ENCODE results near the gene ANKRD11.

ANKRD11 gene

DNA sequence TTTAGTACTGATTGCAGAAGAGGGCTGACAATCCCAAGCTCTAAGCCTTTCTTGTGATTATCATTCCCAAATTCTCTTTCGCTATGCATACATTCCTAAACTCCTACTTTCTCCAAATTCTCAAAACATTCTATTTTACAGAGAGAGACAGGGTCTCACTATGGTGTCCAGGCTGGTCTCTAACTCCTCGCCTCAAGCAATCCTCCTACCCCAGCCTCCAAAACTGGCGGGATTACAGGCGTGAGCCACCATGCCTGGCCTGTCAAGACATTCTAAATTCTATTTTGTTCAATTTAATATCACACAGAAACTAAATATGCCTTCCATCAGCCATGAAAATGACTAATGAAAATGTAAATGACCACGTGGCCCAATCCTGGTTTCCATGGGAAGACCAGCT lies 39.8 kb downstream of the ANKRD11 start:
- Histone ChIP-seq H3K9ac (ENCODE audit: low read depth, low read length, poor library complexity, severe bottlenecking) (no peak overlapping the region), H3K4me1 (ENCODE audit: insufficient read depth, low read length, poor library complexity, severe bottlenecking) (peaks cover 8% of the 10 kb centered on the region), H4K20me1 (ENCODE audit: insufficient read depth, low read length, poor library complexity, severe bottlenecking) (peaks cover 76% of the 10 kb centered on the region), H3K4me2 (ENCODE audit: low read depth, low read length, poor library complexity, severe bottlenecking) (no peak overlapping the region), H3K9me3 (ENCODE audit: insufficient read depth, low read depth, low read length) (no peaks in the 10 kb centered on the region), H3K4me3 (ENCODE audit: low read length, poor library complexity, severe bottlenecking) (no peak overlapping the region), H3K27me3 (ENCODE audit: insufficient read depth, low read length, poor library complexity, severe bottlenecking) (no peaks in the 10 kb centered on the region), H3K9me2 (replicated peaks; ENCODE audit: low read depth, low read length) (no peaks in the 10 kb centered on the region), H3K36me3 (ENCODE audit: insufficient read depth, low read length) (no peaks in the 10 kb centered on the region), H2AFZ (ENCODE audit: low read length) (no peak overlapping the region), H3F3A (ENCODE audit: low read depth) (no peaks in the 10 kb centered on the region), H3K79me2 (ENCODE audit: insufficient read depth, low read length) (peaks cover 94% of the 10 kb centered on the region)
- TF ChIP-seq, protein P1, sequence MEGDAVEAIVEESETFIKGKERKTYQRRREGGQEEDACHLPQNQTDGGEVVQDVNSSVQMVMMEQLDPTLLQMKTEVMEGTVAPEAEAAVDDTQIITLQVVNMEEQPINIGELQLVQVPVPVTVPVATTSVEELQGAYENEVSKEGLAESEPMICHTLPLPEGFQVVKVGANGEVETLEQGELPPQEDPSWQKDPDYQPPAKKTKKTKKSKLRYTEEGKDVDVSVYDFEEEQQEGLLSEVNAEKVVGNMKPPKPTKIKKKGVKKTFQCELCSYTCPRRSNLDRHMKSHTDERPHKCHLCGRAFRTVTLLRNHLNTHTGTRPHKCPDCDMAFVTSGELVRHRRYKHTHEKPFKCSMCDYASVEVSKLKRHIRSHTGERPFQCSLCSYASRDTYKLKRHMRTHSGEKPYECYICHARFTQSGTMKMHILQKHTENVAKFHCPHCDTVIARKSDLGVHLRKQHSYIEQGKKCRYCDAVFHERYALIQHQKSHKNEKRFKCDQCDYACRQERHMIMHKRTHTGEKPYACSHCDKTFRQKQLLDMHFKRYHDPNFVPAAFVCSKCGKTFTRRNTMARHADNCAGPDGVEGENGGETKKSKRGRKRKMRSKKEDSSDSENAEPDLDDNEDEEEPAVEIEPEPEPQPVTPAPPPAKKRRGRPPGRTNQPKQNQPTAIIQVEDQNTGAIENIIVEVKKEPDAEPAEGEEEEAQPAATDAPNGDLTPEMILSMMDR (conservative IDR thresholded peaks at IDR 0.05; ENCODE audit: low read length) = no peak
- no peak for TF ChIP-seq EZH2phosphoT487 (IDR thresholded peaks at IDR 0.05; ENCODE audit: borderline replicate concordance)

DNA sequence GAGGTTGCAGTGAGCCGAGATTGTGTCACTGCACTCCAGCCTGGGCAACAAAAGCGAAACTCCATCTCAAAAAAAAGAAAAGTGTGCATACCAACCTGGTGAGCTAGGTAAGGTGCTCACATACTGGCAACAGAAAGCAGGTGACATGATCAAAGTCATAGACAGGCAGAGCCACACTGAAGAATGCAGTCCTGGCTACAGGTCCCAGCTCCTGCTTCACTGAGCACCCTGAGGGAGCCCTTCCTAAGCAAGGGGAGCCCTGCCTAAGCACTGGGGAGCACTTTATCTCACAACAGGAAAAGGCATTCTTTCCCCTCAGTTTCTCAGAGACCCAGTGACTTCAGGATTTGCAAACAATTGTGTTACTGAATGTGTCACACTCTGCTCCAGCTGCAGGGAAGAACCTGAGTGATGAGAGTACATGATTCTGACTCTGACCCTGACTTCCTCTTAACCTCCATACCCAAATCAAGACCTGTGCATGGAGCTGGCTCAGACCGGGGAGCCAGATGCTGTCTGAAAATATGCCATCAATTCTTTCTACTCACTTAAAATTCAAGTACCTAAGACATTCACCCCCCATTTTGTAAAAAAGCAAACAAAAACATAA lies 40.5 kb downstream of the ANKRD11 start:
- Histone ChIP-seq H3K9me3 (ENCODE audit: insufficient read depth, low read depth, low read length) (no peaks in the 10 kb centered on the region), H3K4me3 (ENCODE audit: low read length, poor library complexity, severe bottlenecking) (no peak overlapping the region), H3K27me3 (ENCODE audit: insufficient read depth, low read length, poor library complexity, severe bottlenecking) (no peaks in the 10 kb centered on the region), H2AFZ (ENCODE audit: low read length) (no peak overlapping the region), H3K4me2 (ENCODE audit: low read depth, low read length, poor library complexity, severe bottlenecking) (no peak overlapping the region), H3F3A (ENCODE audit: low read depth) (no peaks in the 10 kb centered on the region), H3K79me2 (ENCODE audit: insufficient read depth, low read length) (peaks cover 94% of the 10 kb centered on the region), H3K4me1 (ENCODE audit: insufficient read depth, low read length, poor library complexity, severe bottlenecking) (peaks cover 12% of the 10 kb centered on the region), H3K9me2 (replicated peaks; ENCODE audit: low read depth, low read length) (no peaks in the 10 kb centered on the region), H3K9ac (ENCODE audit: low read depth, low read length, poor library complexity, severe bottlenecking) (no peak overlapping the region), H3K36me3 (ENCODE audit: insufficient read depth, low read length) (no peaks in the 10 kb centered on the region), H4K20me1 (ENCODE audit: insufficient read depth, low read length, poor library complexity, severe bottlenecking) (peaks cover 82% of the 10 kb centered on the region)
- TF ChIP-seq, protein P1 (conservative IDR thresholded peaks at IDR 0.05; ENCODE audit: low read length) = no peak
- TF ChIP-seq EZH2phosphoT487 (IDR thresholded peaks at IDR 0.05; ENCODE audit: borderline replicate concordance) = no peak

DNA sequence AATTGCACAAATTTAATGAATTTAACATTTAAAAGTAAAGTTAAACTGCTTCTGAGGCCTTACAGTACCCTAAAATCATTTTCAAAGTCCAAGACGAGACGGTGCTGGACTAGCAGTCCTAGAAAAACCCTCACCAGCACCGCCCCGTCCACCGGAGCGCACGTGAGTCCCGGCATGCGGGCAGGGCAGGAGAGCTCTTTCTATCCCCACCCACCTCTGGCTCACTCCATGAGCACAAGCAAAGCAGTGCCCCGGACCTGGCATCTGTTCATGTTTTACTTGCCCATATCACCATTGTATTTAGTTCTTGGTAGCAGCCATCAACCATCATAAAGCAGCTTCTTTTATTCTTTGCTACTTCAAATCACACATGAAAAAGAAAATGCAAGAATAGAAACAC lies 41.7 kb downstream of the ANKRD11 start:
- no peaks in the 10 kb centered on the region for H3K9me3 ChIP-seq (ENCODE audit: insufficient read depth, low read depth, low read length)
- H3K9ac ChIP-seq (ENCODE audit: low read depth, low read length, poor library complexity, severe bottlenecking) = no peak overlapping the region
- peaks cover 14% of the 10 kb centered on the region for H3K4me1 ChIP-seq (ENCODE audit: insufficient read depth, low read length, poor library complexity, severe bottlenecking)
- no peak overlapping the region for H2AFZ ChIP-seq (ENCODE audit: low read length)
- no peaks in the 10 kb centered on the region for H3K27me3 ChIP-seq (ENCODE audit: insufficient read depth, low read length, poor library complexity, severe bottlenecking)
- TF ChIP-seq, protein P1 (conservative IDR thresholded peaks at IDR 0.05; ENCODE audit: low read length) = no peak
- no peak for TF ChIP-seq EZH2phosphoT487 (IDR thresholded peaks at IDR 0.05; ENCODE audit: borderline replicate concordance)
- no peaks in the 10 kb centered on the region for H3K36me3 ChIP-seq (ENCODE audit: insufficient read depth, low read length)
- H4K20me1 ChIP-seq (ENCODE audit: insufficient read depth, low read length, poor library complexity, severe bottlenecking) = peaks cover 85% of the 10 kb centered on the region
- H3K79me2 ChIP-seq (ENCODE audit: insufficient read depth, low read length) = peaks cover 97% of the 10 kb centered on the region
- H3K4me2 ChIP-seq (ENCODE audit: low read depth, low read length, poor library complexity, severe bottlenecking) = no peak overlapping the region
- no peak overlapping the region for H3K4me3 ChIP-seq (ENCODE audit: low read length, poor library complexity, severe bottlenecking)
- H3K9me2 ChIP-seq (replicated peaks; ENCODE audit: low read depth, low read length) = no peaks in the 10 kb centered on the region
- H3F3A ChIP-seq (ENCODE audit: low read depth) = no peaks in the 10 kb centered on the region

All from Loucy (cell line).